Measurements from ENCODE around the gene WBP4.

GRCh38 chr13:41064493-41064892 is 3.2 kb downstream of the WBP4 start:
- no peak for TF ChIP-seq CTCF (conservative IDR thresholded peaks at IDR 0.05 in 1 of 2, IDR thresholded peaks at IDR 0.05 in 1 of 2; ENCODE audit: extremely low read depth in 1 of 2, insufficient read depth in 1 of 2, low read depth in 1 of 2, low read length in 2 of 2)
- no peak for TF ChIP-seq EZH2 (IDR thresholded peaks at IDR 0.05; ENCODE audit: borderline replicate concordance, low read length)

Measured in mammary epithelial cell (primary cell).